ENCODE measurements around the gene RCAN2.
"Not testable (repeated sequence)": the region's sequence is repeated elsewhere in the genome, so short reads cannot be mapped to it uniquely, and the experiment has no call there.

RCAN2 gene

DNA sequence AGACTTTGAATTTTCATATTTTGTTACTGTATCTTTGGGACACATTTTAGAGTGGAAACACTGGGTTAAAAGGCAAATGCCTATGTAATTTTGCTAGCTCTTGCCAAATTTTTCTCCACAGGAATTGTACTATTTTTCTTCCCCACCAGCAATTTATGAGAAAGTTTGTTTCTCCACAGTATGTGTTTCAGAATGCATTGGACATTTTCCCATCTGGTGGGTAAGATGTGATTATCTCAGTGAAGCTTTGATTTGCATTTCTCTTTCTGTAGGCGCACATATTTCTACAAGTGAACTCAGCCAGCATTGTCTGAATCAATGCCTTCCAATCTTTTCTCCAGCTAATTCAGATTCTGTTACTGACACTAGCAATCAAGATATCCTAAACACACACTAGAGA lies 157.8 kb downstream of the RCAN2 start:
- DNase-seq (ENCODE audit: low spot score): no peak

DNA sequence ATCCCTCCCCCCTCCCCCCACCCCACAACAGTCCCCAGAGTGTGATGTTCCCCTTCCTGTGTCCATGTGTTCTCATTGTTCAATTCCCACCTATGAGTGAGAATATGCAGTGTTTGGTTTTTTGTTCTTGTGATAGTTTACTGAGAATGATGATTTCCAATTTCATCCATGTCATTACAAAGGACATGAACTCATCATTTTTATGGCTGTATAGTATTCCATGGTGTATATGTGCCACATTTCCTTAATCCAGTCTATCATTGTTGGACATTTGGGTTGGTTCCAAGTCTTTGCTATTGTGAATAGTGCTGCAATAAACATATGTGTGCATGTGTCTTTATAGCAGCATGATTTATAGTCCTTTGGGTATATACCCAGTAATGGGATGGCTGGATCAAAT lies 158.8 kb downstream of the RCAN2 start:
- DNase-seq (ENCODE audit: low spot score): not testable (repeated sequence)

DNA sequence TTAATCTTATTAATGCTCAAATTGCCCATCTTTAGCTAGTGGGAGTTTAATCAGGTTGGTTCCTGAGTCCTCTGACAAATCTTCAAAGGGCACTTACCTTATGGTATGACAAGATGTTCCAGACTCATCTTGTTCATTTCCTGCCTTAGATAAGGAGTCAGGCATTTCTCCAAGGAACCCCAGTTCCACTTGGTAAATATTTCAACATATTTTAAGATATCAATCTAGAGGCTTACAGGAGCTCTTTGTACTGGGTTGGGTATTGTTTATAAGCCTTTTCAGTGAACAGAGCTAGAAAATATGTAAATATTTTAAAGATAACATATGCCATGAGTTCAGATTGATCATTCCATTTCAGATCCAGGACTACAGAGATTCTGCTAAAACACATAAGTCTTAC lies 159.8 kb downstream of the RCAN2 start:
- no peak for DNase-seq (ENCODE audit: low spot score)

DNA sequence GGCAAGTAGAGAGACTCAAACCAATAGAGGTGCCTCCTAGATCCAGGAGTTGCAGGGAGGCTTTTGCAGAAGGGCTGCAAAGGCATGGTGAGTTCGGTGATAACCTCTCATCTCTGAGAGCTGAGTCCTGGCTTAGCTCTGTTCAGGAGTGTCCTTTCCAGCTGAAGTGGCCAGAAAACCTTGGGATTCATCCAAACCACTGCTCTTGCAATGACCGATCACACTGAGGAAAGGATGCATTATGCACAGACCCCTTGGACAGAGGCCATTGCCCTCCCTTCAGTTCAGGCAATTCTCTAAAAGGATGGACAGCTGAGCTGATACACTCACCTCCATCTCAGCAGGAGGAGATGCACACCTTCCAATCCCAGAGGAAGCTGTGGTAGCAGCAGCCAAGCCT lies 161.7 kb downstream of the RCAN2 start:
- no peak for DNase-seq (ENCODE audit: low spot score)

DNA sequence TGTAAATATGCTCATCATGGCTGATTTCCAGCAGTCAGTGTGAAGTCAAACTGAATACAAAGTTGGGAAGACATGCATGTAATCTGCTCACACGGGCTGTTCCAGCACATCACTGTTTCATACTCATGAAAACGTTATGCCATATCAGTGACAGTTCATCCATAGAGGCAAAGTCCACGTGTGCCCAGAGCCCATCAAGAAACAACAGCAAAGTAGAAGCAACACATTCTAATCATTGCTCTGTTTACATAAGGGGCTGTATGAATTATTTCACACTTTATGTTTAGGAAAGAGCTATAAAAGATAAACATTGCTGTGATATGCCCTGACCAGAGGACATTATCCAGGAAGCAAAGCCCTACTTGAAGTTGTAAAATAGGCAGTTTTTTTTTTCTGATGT lies 163.5 kb downstream of the RCAN2 start:
- no peak for DNase-seq (ENCODE audit: low spot score)

DNA sequence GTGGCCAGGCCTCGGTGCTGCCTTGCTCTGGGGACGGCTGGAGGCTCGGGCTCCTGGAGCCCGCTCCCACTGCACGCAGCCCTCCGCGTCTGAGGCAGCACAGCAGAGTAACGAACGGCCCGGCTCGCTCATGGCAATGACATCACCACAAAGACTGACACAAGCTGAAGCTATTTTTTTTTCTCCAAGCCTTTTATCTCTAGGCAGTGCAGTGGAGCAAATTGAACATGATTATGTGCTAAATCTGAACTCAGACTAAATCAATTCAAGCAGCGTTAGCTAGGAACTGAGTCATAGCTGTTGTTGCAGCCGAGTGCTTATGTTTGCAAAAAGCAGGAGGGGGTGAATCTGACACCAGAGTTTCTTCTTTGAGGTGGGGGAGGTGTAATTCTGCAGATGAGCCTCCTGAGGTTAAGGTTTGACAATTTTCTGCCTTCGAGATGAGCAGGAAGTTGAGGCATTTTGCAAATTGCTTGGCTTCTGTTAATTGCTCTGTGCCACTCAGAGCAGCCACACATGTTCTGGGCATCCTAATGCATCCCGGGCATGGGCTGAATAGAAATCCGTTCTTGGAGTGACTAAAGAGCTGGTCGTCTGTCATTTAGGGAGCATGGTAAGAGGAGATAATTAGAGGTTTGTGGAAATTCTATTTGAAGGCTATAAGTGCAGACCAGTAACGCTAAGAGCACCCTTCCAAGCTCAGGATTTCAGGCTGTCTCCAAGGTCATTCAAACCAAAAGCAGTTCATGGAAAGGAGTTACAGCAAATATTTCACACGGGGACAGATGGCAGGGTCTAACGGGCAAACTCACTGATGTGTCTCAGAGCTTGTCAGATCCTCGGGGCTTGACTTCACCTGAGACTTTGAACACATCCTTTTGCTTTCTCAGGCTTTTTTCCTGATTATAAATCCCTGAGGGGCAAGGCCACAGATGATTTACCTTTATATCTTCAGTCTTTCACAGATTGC lies 165.4 kb downstream of the RCAN2 start:
- DNase-seq (ENCODE audit: low spot score): peak; percentile 88

DNA sequence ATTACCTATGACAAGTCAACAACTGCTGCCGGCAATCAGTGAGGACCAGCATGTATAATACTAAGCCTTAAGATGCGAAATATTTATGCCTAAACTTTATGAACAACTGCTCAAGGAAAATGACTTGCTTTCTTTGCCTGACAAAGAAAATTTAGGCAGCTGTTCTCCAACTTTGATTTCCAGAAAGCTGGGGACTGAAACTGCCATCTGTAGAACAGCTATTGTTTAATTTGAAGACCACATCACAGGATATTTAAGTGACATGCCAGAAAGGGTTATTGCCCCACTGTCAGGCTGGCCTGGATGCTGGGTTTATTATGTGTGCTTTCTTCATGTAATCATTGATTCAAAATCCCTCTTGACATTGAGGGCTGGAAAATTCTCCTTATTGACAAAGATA lies 166.5 kb downstream of the RCAN2 start:
- no peak for DNase-seq (ENCODE audit: low spot score)

DNA sequence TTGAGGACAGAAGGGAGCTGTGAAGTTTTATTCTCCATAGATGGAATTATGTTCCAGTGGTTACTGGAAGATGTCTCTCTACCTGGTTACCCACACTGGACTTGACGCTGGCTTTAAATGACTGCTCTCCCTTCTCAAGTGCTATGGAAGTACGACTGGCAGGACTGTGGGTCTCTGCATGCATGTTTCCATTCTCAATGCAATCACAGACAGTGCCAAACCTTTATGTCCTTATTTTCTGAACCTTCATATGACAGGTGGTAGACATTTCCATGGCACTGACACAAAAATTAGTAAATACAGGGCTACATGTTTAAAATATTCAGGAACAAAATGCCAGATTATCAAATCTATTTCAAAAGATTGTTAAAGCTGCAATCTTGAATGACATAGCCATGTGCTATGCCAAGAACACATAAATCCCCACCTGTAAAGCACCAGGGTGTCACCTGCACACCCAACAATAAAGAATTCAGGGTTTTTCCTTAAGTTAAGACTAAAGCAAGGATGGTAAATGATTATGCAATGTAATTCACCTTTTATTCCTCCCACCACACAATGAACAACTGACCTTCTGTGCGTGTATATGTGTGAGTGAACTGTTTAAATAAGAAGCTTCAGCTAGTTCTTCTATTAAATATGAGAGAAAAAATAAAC lies 167.2 kb downstream of the RCAN2 start:
- DNase-seq (ENCODE audit: low spot score): no peak

DNA sequence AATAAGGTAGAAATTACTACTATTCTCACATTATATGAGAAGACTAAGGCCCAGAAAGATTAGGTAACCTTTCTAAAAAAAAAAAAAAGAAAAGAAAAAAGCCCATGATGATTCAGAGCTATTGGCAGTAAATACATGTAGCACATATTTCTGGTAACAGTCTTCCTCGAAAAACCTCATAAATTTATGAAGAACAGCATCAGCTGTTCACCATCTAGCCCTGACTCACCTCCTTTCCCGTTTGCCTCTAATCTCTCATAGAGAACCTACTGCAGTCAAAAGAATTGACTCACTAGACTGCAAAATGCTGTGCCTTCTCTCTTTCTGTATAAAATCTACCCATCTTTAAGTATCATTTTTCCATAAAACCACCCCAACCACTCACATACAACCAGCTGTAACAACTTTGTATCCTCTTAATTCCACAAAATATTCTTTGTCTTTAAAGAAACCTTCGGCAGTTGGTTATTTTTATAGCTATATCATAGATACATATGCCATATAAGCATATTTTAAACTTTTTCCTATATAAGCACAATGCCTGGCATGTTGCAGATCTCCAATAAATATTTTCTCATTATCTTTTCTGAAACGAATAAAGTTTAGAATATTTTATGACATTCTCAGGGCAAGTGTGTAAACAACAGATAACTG lies 167.8 kb downstream of the RCAN2 start:
- DNase-seq (ENCODE audit: low spot score): peak; percentile 56

DNA sequence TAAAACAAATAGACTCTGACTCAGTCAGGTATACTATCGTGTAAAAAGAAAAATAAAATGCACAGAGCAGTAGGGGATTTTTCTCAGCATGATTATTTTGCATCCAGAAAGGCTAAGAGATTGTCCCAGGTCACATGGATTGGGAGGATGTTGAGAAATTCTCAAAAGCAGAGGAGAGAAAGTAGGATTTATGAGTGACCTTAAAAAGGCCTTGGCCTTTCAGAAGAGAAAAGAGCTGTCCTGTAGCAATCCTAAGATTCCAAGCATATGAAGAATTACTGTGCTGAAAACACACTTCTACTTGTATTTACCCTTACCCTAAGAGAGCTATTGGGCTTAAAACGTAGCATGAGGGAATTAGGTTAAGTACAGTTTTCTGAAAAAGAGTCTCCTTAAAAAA lies 170.7 kb downstream of the RCAN2 start:
- DNase-seq (ENCODE audit: low spot score): no peak

DNA sequence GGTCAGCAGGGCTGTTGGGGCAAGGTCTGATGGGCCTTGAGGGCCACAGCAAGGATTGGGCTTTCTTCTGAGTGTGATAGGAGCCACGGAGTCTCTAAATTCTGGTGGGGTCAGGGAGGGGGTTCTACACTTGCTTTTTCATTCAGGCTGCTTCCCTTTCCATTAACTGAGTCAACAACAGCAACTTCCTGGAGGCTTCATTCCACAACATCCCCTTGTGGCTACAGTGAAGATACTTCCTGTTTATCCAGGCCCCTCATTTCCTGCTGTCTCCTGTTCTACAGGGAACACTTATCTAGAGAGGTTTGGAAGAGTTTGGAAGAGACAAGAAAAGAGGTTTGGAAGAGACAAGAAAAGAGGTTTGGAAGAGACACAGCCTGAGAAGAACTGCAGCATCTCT lies 175.7 kb downstream of the RCAN2 start:
- DNase-seq (ENCODE audit: low spot score): no peak

DNA sequence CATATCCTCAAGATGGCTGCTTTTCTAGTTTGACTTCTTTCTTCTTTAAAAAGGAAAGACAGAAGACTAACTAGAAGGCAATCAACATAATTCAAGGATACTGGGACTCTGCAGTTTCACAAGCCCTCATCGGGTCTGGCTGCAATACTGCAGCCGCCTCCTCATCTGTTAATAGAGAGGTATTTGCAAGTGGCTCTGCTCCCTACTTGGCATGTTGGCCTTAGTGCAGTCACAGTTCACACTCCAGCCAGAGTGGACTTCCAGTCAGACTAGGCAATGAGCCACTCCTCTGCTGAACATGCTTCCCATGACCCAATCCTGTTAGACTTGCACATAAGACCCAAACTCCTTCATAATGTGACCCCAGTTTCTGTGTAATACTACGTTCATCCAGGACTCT lies 178.6 kb downstream of the RCAN2 start:
- no peak for DNase-seq (ENCODE audit: low spot score)

DNA sequence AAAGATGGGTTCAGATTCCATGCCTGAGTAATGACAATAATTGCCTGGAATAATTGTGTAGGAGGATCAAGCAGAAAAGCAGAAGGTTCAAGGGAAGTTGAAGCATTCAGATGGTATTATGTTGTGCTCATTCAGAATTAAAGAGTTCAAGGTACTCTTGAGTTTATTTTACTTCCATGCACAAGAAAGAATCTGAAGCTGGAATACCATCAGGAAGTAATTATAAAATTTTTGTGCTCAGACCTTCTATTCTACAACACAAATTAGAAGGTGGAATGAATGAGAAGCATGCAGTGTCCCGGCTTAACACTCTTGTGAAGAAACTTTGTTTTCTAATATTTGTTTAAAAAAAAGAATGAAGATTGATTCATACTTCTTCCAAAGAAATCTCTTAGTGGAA lies 181.1 kb downstream of the RCAN2 start:
- DNase-seq (ENCODE audit: low spot score): no peak

DNA sequence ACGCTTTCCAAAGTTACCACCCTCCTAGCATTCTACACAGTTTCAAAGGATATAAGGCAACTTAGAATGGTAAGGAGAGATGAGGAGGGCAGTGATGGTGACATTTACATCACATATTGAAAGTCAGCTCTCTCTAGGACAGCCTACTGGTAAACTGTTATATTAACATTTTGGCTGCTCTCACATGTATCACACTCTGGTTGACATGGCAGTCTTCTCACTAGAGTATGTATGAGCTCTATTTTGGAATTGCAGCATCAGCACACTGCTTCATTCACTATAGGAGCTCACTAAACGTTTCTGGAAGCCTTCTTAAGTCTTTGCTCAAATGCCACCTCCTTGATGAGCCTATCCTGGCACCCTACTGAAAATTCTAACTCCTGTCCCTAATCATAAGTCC lies 184.8 kb downstream of the RCAN2 start:
- DNase-seq (ENCODE audit: low spot score): no peak

DNA sequence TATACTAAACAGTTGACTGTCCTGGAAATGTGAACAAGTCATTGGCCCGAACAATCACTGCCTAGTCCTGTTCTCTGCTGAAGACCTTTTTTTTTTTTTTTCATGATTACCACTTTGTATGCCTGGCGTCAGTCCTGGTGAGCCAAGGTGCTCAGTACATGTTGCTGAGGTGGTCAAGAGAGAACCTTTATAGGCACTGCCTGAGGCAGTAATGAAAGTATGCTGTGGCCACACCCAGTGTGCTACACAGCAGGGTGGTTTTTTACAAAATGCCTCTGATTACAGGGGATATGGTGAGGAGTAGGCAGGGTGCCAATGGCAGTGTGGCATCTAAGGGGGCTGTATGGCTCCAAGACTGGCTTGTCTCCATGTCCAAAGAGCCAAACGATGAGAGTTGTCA lies 185.4 kb downstream of the RCAN2 start:
- DNase-seq (ENCODE audit: low spot score): no peak

DNA sequence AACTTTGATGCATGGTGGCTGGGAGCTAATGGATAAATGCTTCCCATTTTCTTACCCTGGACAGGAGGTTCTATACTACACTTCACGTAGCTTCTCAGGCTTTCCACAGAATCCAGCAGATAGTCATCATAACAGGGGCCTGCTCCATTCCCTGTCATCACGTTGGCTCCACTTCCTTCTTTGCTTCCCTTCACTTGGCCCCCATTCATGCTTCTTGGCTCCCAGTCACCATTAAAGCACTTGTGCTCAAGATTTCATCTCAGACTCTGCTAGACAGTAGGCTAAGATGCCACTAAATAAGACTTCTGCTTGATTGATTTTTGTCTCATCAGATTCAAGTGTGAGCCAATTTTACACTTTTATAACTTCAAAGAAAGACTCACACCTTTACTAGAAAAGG lies 186.0 kb downstream of the RCAN2 start:
- no peak for DNase-seq (ENCODE audit: low spot score)

DNA sequence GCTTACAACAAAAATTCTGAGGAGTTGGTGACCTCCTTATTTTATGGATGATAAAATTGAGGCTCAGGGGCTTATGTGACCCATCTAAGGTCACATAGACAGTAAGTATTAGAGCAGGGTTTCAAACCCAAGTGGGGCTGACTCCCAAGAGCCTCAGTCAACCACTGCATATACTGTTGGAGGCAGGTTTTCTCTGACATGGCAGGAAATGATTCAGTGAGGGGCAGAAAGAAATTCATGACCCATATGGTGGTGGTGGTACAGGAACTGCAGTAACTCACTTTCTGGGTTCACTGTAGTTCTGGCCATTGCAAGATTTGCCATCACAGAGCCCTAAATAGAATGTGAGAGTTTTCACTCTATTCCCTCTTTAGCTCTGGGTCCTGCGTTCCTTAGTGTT lies 188.4 kb downstream of the RCAN2 start:
- DNase-seq (ENCODE audit: low spot score): no peak

DNA sequence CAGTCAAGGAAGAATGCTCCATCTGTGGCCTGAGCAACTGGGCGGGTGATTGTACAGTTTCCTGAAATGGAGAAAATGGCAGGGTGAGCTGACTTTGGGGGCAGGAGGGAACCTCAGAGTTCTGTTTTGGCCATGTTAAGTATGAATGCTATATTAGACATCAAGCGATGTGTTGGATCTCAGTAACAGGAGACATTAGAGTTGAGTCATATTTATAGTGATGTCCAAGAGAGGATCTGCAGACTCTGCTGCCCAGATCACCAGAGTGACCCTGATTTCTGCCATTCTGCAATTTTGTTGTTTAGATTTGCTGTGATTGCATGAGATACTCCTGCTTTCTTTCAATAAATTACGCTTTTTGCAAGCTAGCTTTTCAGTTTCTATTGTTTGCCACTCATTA lies 189.1 kb downstream of the RCAN2 start:
- DNase-seq (ENCODE audit: low spot score): no peak

DNA sequence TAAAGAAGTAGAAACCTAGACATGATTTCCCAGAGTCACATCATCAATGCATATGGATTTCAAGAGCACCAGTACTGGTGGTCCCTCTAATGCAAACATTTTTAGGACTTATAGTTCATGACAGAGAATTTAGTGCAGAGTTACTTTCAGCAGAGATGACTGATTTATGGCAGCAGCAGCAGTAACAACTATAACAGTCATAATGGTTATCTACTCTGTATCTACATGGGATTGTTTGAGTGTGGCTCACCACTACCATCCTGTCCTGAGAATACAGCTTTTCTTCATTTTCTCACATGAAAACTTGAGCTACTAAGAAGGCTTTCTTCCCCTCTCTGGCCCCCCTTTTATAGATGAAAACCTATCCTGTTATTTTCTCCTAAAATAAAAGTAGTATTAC lies 192.0 kb downstream of the RCAN2 start:
- no peak for DNase-seq (ENCODE audit: low spot score)

DNA sequence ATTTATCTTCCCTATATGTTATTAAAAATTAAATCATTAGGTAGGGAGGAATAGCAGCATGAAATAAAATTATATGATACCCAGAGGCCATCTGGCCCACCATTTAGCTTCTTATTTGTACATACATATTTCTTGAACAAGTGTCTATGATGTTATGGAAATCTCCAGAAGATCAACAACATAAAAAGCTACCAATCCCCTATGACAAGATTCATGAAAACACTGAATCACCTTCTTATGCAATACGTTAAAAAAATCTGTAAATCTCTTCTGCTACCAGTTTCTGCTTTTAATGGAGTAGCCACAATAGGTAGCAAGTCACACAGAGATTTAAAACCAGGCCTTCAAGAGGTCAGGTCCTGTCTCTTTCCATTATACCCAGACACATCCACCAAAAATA lies 194.7 kb downstream of the RCAN2 start:
- DNase-seq (ENCODE audit: low spot score): no peak

DNA sequence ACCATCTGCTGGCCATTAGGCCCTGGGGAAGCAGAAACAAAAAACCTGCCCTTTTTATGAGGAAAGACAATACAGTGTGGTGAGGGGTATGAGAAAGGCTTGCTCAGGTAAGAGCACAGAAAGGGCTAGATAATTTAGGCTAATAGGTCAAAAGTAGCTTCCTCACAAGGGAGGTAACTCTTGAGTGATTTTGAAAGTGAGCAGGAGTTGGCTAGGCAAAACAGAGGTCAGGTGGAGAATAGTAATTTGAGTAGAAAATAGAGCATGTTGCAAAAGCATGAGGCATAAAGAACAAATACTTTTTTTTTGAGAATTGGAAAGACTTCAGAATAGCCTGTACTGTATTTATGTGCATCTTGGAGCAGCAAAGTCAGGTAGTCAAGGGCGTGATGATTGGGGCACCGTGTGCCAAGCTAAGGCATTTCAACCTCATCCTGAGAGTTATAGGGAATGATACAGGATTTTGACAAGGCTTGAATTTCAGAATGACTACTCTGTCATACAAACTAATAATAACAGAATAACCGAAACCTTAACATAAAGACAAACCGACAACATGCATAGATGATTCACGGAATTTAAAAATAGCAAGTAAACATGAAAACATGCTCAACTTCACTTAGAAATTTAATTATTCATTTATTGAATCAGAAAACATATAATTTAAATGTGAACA lies 197.5 kb downstream of the RCAN2 start:
- no peak for DNase-seq (ENCODE audit: low spot score)

DNA sequence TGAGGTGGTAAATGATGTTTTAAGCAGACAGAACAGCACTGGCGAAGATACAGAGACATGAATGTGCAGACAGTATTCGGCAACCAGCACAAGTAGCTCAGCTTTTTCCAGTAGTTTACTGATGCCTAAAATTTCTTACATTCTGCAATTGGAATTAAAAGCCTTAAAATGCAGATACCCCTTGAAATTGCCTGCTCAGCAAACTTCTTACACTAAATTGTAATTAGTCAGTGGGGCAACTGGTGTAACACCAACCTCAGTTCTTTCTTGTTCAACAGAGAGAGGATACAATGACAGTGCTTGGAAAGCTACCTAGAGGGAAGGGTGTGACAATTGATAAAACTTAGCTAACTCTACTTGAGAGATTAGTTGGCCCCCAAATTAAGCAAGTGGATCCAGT lies 199.4 kb downstream of the RCAN2 start:
- DNase-seq (ENCODE audit: low spot score): no peak

DNA sequence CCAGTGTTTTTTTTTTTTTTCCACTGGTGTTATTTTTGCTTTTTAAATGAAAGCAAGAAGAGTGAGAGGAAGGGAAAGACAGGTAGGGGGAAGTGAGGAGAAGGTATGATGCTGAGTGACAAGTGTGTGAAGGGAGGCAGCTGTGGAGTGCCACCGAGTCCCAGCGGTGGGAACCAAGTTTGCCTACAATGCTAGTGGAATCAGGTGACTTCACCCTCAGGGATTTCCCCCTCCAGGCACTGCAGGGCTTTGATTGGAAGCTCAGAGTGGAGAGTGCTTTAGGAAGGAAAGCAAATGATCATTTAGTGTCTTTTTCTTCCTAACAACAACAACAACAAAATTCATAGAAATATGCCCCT lies 200.0 kb downstream of the RCAN2 start:
- no peak for DNase-seq (ENCODE audit: low spot score)
